RCC 7860 (cell line): ENCODE data around the gene BTBD9.

ENCODE experiments used
- DNase-seq: peaks from one replicate; pipeline ENCODE4 v3.0.0-alpha.2; 2015; ENCODE audit warnings: low spot score
- FAIRE-seq: peaks from 2 replicates; lab custom pipeline; 2012; peaks lifted over from hg19 to GRCh38; lab: Jason Lieb, UNC

The BTBD9 gene

GRCh38 chr6:38172739-38173410 lies 466.9 kb downstream of the BTBD9 start:
- no peak for DNase-seq

GRCh38 chr6:38171997-38172738 lies 467.6 kb downstream of the BTBD9 start:
- no peak for FAIRE-seq
- DNase-seq = no peak

More at GRCh38 chr6:38172739-38173410, 466.9 kb downstream of the BTBD9 start:
- no peak for FAIRE-seq

- no peak for DNase-seq
- no peak for FAIRE-seq
Observed at GRCh38 chr6:38170666-38171355, 468.9 kb downstream of the BTBD9 start.

GRCh38 chr6:38169977-38170526 lies 469.7 kb downstream of the BTBD9 start:
- DNase-seq (no peak), FAIRE-seq (no peak)

GRCh38 chr6:38169221-38169976 lies 470.3 kb downstream of the BTBD9 start:
- DNase-seq = no peak
- no peak for FAIRE-seq

DNA sequence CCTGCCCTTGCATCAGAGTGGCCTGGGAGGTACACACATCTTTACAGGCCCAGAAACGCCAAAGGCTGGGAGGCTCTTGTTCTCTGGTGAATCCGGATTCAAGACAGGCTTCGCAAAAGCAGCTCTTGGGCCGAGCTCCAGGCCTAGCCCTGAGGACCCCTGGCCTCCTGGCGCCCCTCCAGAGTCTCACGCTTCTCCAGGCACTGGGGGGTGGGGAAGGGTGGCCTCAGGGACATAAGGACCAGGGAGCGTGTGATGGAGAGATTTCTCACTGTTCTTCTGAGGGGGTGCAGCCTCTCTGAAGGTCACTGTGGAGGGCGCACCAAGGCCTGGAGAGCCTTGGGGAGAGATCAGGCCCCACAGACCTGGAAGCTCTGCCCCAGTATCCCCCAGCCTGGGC lies 471.0 kb downstream of the BTBD9 start:
- DNase-seq (no peak), FAIRE-seq (no peak)

DNA sequence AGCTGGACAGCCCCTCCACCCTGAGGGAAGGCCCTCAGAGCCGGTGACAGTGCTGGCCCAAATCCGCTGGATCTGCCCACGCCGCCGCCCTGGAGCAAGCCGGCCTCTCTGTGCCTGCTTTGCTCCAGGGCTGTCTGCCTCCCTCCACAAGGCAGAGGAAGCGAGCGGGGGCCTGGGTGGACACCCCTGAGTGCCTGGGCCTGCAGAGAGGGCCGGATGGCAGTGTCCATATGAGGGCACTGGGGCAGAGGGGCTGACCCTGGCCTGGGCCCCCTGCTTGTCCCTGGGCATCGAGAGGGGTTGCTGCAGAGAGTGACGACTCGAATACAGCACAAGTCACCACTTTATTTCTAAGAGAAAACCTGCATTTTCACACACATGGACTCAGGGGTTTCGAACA lies 471.6 kb downstream of the BTBD9 start:
- DNase-seq (no peak), FAIRE-seq (no peak)

- DNase-seq = no peak
- no peak for FAIRE-seq
Observed at GRCh38 chr6:38167598-38167997, 472.1 kb downstream of the BTBD9 start.

- FAIRE-seq = no peak
- no peak for DNase-seq
Observed at GRCh38 chr6:38166411-38167240, 473.1 kb downstream of the BTBD9 start.

- FAIRE-seq (no peak), DNase-seq (no peak)
Observed at GRCh38 chr6:38164671-38165108, 475.0 kb downstream of the BTBD9 start.

DNA sequence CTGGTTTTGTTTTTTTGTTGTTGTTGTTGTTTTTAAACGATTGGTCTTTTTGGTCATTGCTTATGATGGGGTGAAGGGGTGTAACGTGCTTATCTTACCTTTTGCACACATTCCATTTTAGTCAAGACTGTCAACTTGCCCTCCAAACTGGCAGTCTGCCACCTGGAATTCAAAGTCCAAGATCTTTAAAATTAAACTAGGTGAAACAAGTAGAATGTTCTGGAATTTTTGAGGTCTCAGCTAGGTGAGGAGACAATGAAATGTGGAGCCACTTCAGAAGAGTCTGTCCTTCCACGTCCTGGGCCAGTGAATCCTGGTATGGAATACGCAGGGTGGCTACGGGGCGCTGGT lies 475.6 kb downstream of the BTBD9 start:
- FAIRE-seq (no peak), DNase-seq (no peak)

DNA sequence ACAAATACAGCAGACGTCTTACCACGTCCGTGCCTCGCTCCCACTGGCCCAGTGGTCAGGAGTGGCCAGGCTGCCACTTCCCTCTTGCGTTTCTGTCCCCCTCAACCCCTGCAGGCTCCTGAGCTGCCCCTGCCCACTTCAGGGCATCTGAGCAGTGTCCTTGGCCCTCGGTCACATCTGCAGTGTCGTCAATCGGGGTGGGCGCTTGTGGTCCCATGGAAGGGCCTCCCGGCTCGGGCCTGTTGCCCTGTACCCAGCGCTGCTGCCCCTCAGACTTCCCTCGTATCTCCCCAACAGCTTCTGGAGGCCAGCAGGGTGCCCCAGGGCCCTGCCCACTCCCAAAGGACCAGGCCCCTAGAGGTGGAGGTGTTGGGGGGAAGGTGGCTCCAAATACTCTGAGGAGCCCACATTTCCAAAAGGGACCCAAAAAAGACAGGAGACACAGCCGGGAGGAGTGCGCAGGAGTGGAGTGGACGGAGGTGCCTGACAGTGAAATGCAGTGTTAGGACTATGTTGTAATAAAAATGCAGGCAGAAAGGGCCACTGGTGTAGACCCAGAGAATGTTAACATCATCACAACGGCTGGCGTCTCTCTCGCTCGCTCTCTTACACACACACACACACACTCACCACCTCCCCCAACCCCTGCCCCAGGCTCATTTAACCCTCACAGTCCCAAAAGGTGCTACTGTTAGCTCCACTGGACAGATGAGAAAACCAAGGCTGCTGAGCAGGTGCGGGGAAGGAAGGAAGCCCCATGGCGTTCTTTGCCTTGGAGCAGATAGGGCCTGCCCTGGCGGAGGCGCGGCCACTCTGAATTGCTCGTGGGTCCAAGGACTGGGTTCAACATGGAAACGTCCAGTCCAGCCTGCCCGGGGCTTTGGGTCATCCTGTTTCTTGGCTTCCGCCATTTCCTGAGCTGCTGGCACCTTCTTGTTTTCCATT lies 476.3 kb downstream of the BTBD9 start:
- FAIRE-seq = no peak
- DNase-seq = no peak

DNA sequence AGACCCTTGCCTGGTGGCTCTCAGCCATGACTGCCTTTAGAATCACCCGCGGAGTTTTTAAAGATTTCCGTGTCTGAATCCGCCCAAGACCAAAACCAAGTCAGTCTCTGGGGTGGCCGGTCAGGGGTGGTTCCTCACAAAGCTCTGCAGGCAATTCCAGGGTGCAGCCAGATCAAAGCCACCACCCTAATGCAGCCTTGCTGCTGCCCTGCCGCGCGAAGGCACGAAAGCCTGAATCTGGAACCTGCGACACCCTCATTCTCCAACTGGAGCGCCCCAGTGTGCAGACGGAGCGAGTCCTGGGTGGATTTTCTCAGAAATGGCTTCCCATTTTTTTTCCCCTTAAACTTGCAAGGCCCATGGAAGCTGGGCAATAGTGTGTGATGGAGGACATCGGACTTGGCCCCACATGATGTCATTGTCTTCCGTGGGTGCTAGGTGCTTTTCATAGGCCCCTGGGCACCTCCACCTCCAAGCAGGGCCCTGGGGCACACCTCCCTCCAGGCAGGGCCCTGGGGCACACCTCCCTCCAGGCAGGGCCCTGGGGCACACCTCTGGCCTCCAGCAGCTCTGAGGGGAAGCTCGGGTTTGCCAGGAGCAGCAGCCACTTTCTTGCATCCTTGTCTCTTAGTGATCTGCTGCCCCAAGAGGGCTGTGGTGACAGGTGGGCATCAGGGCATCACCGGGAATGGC lies 477.1 kb downstream of the BTBD9 start:
- no peak for DNase-seq
- no peak for FAIRE-seq

DNA sequence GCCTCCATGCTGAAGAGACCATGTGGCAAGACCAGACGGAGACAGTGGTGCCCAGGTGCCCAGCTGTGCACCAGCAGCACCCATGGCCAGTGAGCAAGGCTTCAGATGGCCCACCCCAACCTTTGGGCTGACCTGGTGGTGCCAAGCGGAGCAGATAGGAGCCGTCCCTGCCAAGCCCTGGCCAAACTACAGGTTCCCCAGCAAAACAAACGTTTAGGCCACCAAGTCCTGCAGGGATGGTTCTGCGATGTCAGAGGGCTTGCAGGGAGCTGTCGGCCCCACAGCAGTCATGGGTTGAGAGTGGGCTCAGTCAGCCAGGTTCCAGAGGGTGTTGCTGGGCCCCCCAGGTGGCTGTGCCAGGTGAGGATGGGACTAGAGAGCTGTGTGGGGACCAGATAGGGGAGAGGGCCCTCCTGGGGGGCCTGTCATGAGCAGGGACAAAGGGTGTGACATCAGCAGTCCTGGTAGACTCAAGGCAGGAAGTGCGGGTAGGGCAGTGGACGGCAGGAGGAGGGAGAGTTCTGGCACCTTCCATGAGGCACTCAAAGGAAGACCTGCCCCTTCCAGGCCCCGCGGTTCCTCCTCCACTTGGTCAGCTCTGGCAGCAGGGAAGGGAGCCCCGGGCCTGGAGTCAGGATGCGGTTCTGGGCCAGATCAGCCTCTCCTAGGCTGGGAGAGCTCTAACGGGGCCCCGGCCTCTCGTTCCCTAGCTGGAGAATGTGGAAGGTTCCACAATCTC lies 477.8 kb downstream of the BTBD9 start:
- FAIRE-seq = no peak
- no peak for DNase-seq

DNA sequence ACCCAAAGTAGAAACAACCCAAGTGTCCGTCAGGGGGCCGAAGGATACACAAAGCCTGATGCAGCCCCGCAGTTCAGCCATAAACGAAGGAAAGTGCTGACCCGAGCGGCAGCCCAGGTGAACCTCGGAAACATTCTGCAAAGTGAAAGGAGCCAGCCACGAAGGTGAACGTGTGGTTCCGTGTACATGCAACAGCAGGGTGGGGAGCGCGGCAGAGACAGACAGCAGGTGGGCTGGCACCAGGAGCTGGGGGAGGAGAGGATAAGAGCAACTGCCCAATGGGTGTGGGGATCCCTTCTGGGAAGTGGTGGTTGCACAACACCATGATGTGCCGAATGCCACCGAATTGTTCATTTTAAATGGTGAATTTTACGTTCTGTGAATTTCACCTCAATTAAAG lies 478.4 kb downstream of the BTBD9 start:
- no peak for FAIRE-seq
- no peak for DNase-seq

GRCh38 chr6:38160831-38161230 lies 478.9 kb downstream of the BTBD9 start:
- FAIRE-seq = no peak
- DNase-seq = no peak

DNA sequence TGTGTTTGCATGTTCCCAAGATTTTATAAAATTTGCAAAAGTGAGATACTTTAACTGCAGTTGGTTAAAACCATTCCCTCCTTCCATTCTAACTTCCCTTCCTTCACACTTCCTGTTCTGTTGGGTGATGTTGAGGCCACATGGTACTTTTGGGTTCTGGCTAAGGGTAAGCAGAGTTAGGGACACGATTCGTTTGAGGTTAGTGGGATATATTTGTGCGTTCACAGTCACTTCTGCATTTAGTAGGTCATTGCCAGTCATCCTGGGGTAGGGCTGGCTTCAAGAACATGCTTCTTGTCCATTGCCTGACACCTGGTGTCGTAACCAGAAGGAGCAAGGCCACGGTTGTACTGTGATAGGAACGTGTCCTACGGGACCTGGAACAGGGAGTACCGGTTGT lies 480.1 kb downstream of the BTBD9 start:
- FAIRE-seq = no peak

More for the DNA sequence above, 480.1 kb downstream of the BTBD9 start:
- no peak for DNase-seq
